ENCODE results near the gene DPF3. TPM values are rescaled to one million over a fixed set of nuclear protein-coding genes. Genes with fewer than 3 reads are reported as not detected.

DPF3 gene
- total and polyA plus RNA-seq, 4 donors: 0.17 to 3.9 (median 0.52) TPM

- Histone ChIP-seq H3K27ac (ENCODE audit: low read depth in 1 of 2, low read length in 1 of 2) (no peak overlapping the region), H3K27me3 (ENCODE audit: control insufficient read depth in 3 of 3, insufficient read depth in 3 of 3, low read length in 2 of 3) (no peaks in the 10 kb centered on the region), H3K4me3 (no peak overlapping the region), H3K9ac (ENCODE audit: insufficient read depth in 1 of 2, low read length in 2 of 2) (no peak overlapping the region), H3K36me3 (ENCODE audit: control insufficient read depth in 4 of 4, insufficient read depth in 4 of 4, low read length in 4 of 4) (no peaks in the 10 kb centered on the region), H3K4me1 (ENCODE audit: control insufficient read depth in 5 of 5, insufficient read depth in 5 of 5, low read length in 5 of 5) (peaks cover 0 to 8% (median 6%) of the 10 kb centered on the region in 5 donors), H3K9me3 (ENCODE audit: control insufficient read depth in 4 of 4, insufficient read depth in 3 of 4, low read length in 3 of 4) (peaks cover 0 to 3% (median 0%) of the 10 kb centered on the region in 4 donors)
- no peak for TF ChIP-seq CTCF (IDR thresholded peaks at IDR 0.05; ENCODE audit: control extremely low read depth, extremely low read depth)
- DNase-seq: no peak
- no peak for ATAC-seq (ENCODE audit: insufficient read depth, low FRiP score)
- 94 to 95% methylated on average over 9 of the region's 9 CpGs for WGBS, 2 donors
Observed at GRCh38 chr14:72833174-72833573, 60.7 kb downstream of the DPF3 start.

- peak; percentile 17 to 51 (median 25) for DNase-seq
- TF ChIP-seq CTCF (IDR thresholded peaks at IDR 0.05; ENCODE audit: control extremely low read depth, extremely low read depth): no peak
- H3K4me1 ChIP-seq (ENCODE audit: control insufficient read depth in 5 of 5, insufficient read depth in 5 of 5, low read length in 5 of 5): peaks cover 0 to 11% (median 6%) of the 10 kb centered on the region in 5 donors
- peak overlapping the region in 1 of 2 donors; percentile 82 for H3K27ac ChIP-seq (ENCODE audit: low read depth in 1 of 2, low read length in 1 of 2)
- peaks cover 0 to 3% (median 0%) of the 10 kb centered on the region in 4 donors for H3K9me3 ChIP-seq (ENCODE audit: control insufficient read depth in 4 of 4, insufficient read depth in 3 of 4, low read length in 3 of 4)
- 27 to 35% methylated on average over 16 of the region's 16 CpGs for WGBS, 2 donors
- no peaks in the 10 kb centered on the region for H3K27me3 ChIP-seq (ENCODE audit: control insufficient read depth in 3 of 3, insufficient read depth in 3 of 3, low read length in 2 of 3)
- no peak overlapping the region for H3K9ac ChIP-seq (ENCODE audit: insufficient read depth in 1 of 2, low read length in 2 of 2)
- no peaks in the 10 kb centered on the region for H3K36me3 ChIP-seq (ENCODE audit: control insufficient read depth in 4 of 4, insufficient read depth in 4 of 4, low read length in 4 of 4)
- no peak for ATAC-seq (ENCODE audit: insufficient read depth, low FRiP score)
- no peak overlapping the region for H3K4me3 ChIP-seq
Observed at GRCh38 chr14:72830786-72831594, 62.9 kb downstream of the DPF3 start.

GRCh38 chr14:72830356-72830755 lies 63.5 kb downstream of the DPF3 start:
- Histone ChIP-seq H3K4me1 (ENCODE audit: control insufficient read depth in 5 of 5, insufficient read depth in 5 of 5, low read length in 5 of 5) (peaks cover 0 to 12% (median 6%) of the 10 kb centered on the region in 5 donors), H3K27ac (ENCODE audit: low read depth in 1 of 2, low read length in 1 of 2) (peak overlapping the region in 1 of 2 donors; percentile 82), H3K9ac (ENCODE audit: insufficient read depth in 1 of 2, low read length in 2 of 2) (no peak overlapping the region), H3K36me3 (ENCODE audit: control insufficient read depth in 4 of 4, insufficient read depth in 4 of 4, low read length in 4 of 4) (no peaks in the 10 kb centered on the region), H3K9me3 (ENCODE audit: control insufficient read depth in 4 of 4, insufficient read depth in 3 of 4, low read length in 3 of 4) (peaks cover 0 to 3% (median 0%) of the 10 kb centered on the region in 4 donors), H3K4me3 (no peak overlapping the region), H3K27me3 (ENCODE audit: control insufficient read depth in 3 of 3, insufficient read depth in 3 of 3, low read length in 2 of 3) (no peaks in the 10 kb centered on the region)
- ATAC-seq (ENCODE audit: insufficient read depth, low FRiP score) (no peak), DNase-seq (no peak)
- WGBS, 2 donors: 67 to 87% methylated on average over 4 of the region's 4 CpGs
- no peak for TF ChIP-seq CTCF (IDR thresholded peaks at IDR 0.05; ENCODE audit: control extremely low read depth, extremely low read depth)

Measured in lung (tissue), 12 donors.